Measurements from ENCODE around the gene PEG3.

PEG3 gene

GRCh38 chr19:56838909-56839651 is 1.4 kb downstream of the PEG3 start:
- Histone ChIP-seq H3K27me3 (ENCODE audit: low read depth, low read length) (no peaks in the 10 kb centered on the region), H3K79me2 (ENCODE audit: low read length) (no peaks in the 10 kb centered on the region), H2AFZ (ENCODE audit: low read depth, low read length) (no peak overlapping the region), H3K9me3 (ENCODE audit: insufficient read depth, low read length) (peaks cover 6% of the 10 kb centered on the region; the same call in 1 of the 2 replicates), H3K4me3 (ENCODE audit: low read length) (no peak overlapping the region), H3K4me2 (ENCODE audit: low read length) (no peak overlapping the region), H4K20me1 (ENCODE audit: insufficient read depth, low read length) (no peaks in the 10 kb centered on the region), H3K27ac (ENCODE audit: low read length) (no peak overlapping the region), H3K9ac (ENCODE audit: low read length) (no peak overlapping the region), H3K4me1 (ENCODE audit: low read length) (no peaks in the 10 kb centered on the region), H3K36me3 (replicated peaks; ENCODE audit: low read depth, low read length) (no peaks in the 10 kb centered on the region)
- no peak for TF ChIP-seq CTCF (IDR thresholded peaks at IDR 0.05; ENCODE audit: low read depth, low read length)

DNA sequence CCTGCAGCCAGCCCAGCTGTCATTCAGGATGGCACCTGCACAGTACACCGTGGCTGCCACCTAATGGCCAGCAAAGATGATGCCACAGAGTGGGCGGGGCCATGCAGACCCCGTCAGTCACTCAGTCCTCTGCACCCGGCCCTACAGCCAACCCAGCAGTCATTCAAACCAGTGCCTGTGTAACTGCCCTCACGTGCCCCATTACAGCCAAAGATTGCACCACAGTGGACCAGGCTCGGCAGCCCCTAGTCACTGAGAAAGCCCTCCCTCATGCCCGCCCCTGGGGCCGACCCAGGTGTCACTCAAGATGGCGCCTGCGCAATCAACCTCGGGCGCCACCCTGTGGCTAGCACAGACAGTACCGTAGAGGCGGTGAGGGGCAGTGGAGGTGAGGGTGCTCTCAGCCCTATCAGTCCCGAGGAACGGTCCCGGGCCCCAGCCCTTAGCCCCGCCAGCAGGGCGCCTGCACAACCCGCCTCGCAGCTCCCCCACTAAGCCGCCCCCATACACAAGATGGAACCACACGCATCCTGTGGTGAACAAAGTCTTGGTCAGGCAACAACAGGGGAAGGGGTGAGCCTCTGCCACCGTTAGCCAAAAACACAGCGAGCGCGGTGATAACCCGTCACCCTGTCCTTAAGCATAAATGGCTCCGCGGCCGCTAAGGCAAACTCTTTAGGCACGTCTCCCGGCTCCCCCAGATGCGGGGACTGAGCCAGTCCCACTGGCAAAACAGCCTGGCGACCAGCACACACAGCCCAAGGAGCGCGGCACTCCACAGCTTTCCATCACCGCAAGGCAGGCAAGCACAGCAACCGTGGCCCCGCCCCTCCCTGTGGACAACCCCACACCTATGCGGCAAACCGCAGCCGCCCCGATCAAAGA is 2.3 kb downstream of the PEG3 start:
- no peaks in the 10 kb centered on the region for H3K79me2 ChIP-seq (ENCODE audit: low read length)

DNA sequence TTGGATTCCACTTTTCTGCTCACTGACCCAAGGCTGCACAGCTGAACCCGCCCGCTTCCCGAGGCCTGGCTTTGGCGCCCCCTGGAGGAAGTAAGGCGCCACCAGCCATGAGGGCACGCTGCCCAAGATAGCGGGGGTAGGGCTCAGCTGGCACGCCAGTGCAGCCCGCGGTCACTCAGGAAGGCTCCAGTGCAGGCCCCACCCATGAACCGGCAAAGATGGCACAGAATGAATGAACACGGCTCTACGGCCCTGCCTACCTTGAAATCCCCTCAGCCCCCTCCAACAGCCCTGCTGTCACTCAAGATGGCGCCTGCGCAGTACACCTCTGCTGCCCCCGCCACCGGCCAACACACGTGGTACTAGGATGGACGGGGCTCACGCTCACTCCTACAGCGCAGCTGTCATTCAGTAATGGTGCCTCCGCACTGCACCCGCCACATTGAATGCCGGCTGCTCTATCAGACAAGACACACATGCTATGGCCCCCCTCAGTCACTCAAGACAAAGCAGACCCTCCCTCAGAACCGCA is 3.0 kb downstream of the PEG3 start:
- Histone ChIP-seq H3K36me3 (replicated peaks; ENCODE audit: low read depth, low read length) (no peaks in the 10 kb centered on the region), H3K4me2 (ENCODE audit: low read length) (no peak overlapping the region), H3K4me3 (ENCODE audit: low read length) (no peak overlapping the region), H3K9ac (ENCODE audit: low read length) (no peak overlapping the region), H3K27me3 (ENCODE audit: low read depth, low read length) (no peaks in the 10 kb centered on the region), H3K9me3 (ENCODE audit: insufficient read depth, low read length) (peaks cover 6% of the 10 kb centered on the region; the same call in 1 of the 2 replicates), H4K20me1 (ENCODE audit: insufficient read depth, low read length) (no peaks in the 10 kb centered on the region), H3K27ac (ENCODE audit: low read length) (no peak overlapping the region), H3K79me2 (ENCODE audit: low read length) (no peaks in the 10 kb centered on the region), H2AFZ (ENCODE audit: low read depth, low read length) (no peak overlapping the region), H3K4me1 (ENCODE audit: low read length) (no peaks in the 10 kb centered on the region)
- TF ChIP-seq CTCF (IDR thresholded peaks at IDR 0.05; ENCODE audit: low read depth, low read length) (no peak), EZH2phosphoT487 (IDR thresholded peaks at IDR 0.05; ENCODE audit: low read depth) (no peak)

More for the DNA sequence above, 2.3 kb downstream of the PEG3 start:
- H3K9me3 ChIP-seq (ENCODE audit: insufficient read depth, low read length), result peaks cover 6% of the 10 kb centered on the region; the same call in 1 of the 2 replicates
- TF ChIP-seq EZH2phosphoT487 (IDR thresholded peaks at IDR 0.05; ENCODE audit: low read depth) (no peak), CTCF (IDR thresholded peaks at IDR 0.05; ENCODE audit: low read depth, low read length) (no peak)
- H3K27me3 ChIP-seq (ENCODE audit: low read depth, low read length), result no peaks in the 10 kb centered on the region
- no peaks in the 10 kb centered on the region for H3K4me1 ChIP-seq (ENCODE audit: low read length)
- no peaks in the 10 kb centered on the region for H4K20me1 ChIP-seq (ENCODE audit: insufficient read depth, low read length)
- no peak overlapping the region for H3K27ac ChIP-seq (ENCODE audit: low read length)
- no peak overlapping the region for H3K4me3 ChIP-seq (ENCODE audit: low read length)
- H3K4me2 ChIP-seq (ENCODE audit: low read length), result no peak overlapping the region
- no peaks in the 10 kb centered on the region for H3K36me3 ChIP-seq (replicated peaks; ENCODE audit: low read depth, low read length)
- no peak overlapping the region for H2AFZ ChIP-seq (ENCODE audit: low read depth, low read length)
- no peak overlapping the region for H3K9ac ChIP-seq (ENCODE audit: low read length)

DNA sequence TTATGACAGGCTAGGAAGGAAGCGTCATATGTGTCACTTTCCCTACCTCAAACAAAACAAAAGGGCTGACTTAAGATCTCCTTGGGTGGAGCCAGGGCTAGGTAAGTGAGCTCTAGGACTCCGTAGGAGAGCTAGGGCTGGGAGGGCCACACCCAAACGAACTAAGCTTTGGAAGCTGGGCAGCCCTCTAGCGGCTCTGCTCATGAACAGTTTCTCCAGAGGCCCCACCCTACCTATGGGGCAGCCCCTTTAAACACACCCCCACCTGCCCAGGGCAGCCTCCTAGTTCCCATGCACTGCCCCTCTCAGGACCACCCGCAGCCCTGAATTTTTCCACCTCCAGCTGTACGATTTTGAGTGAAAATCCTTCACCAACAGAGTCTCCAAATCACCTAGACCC is 3.5 kb downstream of the PEG3 start:
- Histone ChIP-seq H3K4me3 (ENCODE audit: low read length) (no peak overlapping the region), H3K9me3 (ENCODE audit: insufficient read depth, low read length) (peaks cover 6% of the 10 kb centered on the region; the same call in 1 of the 2 replicates), H3K27ac (ENCODE audit: low read length) (no peak overlapping the region), H3K4me1 (ENCODE audit: low read length) (no peaks in the 10 kb centered on the region), H3K36me3 (replicated peaks; ENCODE audit: low read depth, low read length) (no peaks in the 10 kb centered on the region), H2AFZ (ENCODE audit: low read depth, low read length) (no peak overlapping the region), H3K4me2 (ENCODE audit: low read length) (no peak overlapping the region), H4K20me1 (ENCODE audit: insufficient read depth, low read length) (no peaks in the 10 kb centered on the region), H3K79me2 (ENCODE audit: low read length) (no peaks in the 10 kb centered on the region), H3K9ac (ENCODE audit: low read length) (no peak overlapping the region), H3K27me3 (ENCODE audit: low read depth, low read length) (no peaks in the 10 kb centered on the region)
- TF ChIP-seq EZH2phosphoT487 (IDR thresholded peaks at IDR 0.05; ENCODE audit: low read depth), result no peak
- no peak for TF ChIP-seq CTCF (IDR thresholded peaks at IDR 0.05; ENCODE audit: low read depth, low read length)
